Measurements from ENCODE around the gene CACNA2D2. TPM values are rescaled to one million over a fixed set of nuclear protein-coding genes. Genes with fewer than 3 reads are reported as not detected.

Gene CACNA2D2
- total RNA-seq, 1 experiment from 2014 or later = 0.59 TPM

DNA sequence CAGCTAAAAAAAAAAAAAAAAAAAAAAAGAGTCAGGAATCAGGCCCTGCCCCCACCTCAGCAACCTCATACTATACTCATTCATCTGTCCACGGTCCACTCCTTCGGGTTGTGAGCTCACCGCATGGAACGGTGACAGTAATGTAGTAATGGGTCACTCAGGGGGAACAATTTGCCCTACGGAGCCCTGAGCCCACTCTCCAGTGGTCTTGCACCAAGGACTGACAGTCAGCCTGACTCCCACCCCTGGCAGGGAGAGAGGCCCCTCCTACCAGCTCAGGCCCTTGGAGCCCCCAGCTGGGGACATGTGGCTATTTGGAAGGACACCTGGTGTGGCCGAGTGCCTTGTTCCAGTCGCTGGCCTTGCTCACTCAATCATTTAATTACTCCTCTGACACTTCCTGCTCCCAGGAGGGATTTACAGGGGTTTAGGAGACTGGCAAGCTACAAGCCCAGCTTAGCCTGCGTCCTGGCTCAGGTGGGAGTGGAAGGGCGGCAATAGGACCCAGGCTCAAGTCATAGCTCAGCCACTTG lies 19.9 kb upstream of the CACNA2D2 start:
- intact Hi-C loops (cut with micrococcal nuclease; ENCODE audit: unreplicated experiment) (no loop called here), in situ Hi-C loops (cut with HindIII; ENCODE audit: low pct_unique_long_range_greater_than_20kb, low sequenced_read_pairs) (no loop called here)
- no peak overlapping the region for H3K4me3 ChIP-seq (ENCODE audit: low read depth in 2 of 2, low read length in 2 of 2)
- ChIA-PET POLR2A (no interaction called here), CTCF (no interaction called here)
- no peak for DNase-seq (ENCODE audit: low read depth, low spot score)
- no peaks in the 10 kb centered on the region for H3K9me3 ChIP-seq (ENCODE audit: control insufficient read depth, insufficient read depth, low read depth, low read length)
- BruUV-seq (replicated peaks) = no TSS peak
- H3K27me3 ChIP-seq (ENCODE audit: control insufficient read depth, insufficient read depth, low read length) = no peaks in the 10 kb centered on the region
- ATAC-seq = no peak
- H3K27ac ChIP-seq (ENCODE audit: low read length) = no peak overlapping the region
- H3K4me1 ChIP-seq (ENCODE audit: control insufficient read depth, insufficient read depth, low read length) = no peaks in the 10 kb centered on the region
- TF ChIP-seq, protein P1, sequence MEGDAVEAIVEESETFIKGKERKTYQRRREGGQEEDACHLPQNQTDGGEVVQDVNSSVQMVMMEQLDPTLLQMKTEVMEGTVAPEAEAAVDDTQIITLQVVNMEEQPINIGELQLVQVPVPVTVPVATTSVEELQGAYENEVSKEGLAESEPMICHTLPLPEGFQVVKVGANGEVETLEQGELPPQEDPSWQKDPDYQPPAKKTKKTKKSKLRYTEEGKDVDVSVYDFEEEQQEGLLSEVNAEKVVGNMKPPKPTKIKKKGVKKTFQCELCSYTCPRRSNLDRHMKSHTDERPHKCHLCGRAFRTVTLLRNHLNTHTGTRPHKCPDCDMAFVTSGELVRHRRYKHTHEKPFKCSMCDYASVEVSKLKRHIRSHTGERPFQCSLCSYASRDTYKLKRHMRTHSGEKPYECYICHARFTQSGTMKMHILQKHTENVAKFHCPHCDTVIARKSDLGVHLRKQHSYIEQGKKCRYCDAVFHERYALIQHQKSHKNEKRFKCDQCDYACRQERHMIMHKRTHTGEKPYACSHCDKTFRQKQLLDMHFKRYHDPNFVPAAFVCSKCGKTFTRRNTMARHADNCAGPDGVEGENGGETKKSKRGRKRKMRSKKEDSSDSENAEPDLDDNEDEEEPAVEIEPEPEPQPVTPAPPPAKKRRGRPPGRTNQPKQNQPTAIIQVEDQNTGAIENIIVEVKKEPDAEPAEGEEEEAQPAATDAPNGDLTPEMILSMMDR (IDR thresholded peaks at IDR 0.05) = no peak
- TF ChIP-seq POLR2AphosphoS5 (IDR thresholded peaks at IDR 0.05; ENCODE audit: low read depth, low read length) (no peak), SIN3A (IDR thresholded peaks at IDR 0.05; ENCODE audit: borderline replicate concordance, insufficient read depth, low read depth, low read length) (no peak), TCF7L2 (IDR thresholded peaks at IDR 0.05; ENCODE audit: low read depth, low read length) (no peak)
- TF ChIP-seq, protein P2, sequence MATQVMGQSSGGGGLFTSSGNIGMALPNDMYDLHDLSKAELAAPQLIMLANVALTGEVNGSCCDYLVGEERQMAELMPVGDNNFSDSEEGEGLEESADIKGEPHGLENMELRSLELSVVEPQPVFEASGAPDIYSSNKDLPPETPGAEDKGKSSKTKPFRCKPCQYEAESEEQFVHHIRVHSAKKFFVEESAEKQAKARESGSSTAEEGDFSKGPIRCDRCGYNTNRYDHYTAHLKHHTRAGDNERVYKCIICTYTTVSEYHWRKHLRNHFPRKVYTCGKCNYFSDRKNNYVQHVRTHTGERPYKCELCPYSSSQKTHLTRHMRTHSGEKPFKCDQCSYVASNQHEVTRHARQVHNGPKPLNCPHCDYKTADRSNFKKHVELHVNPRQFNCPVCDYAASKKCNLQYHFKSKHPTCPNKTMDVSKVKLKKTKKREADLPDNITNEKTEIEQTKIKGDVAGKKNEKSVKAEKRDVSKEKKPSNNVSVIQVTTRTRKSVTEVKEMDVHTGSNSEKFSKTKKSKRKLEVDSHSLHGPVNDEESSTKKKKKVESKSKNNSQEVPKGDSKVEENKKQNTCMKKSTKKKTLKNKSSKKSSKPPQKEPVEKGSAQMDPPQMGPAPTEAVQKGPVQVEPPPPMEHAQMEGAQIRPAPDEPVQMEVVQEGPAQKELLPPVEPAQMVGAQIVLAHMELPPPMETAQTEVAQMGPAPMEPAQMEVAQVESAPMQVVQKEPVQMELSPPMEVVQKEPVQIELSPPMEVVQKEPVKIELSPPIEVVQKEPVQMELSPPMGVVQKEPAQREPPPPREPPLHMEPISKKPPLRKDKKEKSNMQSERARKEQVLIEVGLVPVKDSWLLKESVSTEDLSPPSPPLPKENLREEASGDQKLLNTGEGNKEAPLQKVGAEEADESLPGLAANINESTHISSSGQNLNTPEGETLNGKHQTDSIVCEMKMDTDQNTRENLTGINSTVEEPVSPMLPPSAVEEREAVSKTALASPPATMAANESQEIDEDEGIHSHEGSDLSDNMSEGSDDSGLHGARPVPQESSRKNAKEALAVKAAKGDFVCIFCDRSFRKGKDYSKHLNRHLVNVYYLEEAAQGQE (IDR thresholded peaks at IDR 0.05; ENCODE audit: insufficient read depth in 1 of 2, low read depth in 2 of 2, low read length in 1 of 2) = no peak
- H3K36me3 ChIP-seq (ENCODE audit: control insufficient read depth, insufficient read depth, low read length) = no peaks in the 10 kb centered on the region

DNA sequence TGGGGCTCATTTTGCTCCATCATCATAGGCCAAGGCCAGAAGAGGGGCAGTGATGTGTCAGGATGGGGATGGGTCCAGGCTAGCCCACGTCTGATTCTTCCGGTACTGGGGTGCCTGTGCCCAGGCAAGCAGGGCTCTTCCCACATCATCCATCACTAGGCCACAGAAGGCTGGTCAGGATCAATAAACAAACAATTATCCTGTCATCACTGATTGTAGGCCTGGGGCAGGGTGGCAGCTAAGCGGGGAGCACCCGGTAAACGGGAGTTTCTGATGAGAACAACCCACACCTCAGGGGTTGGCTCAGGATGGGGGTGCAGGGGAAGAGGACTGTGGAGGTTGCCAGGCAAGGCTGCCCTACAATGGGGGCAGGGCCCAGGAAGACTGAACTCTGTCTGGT lies 18.1 kb upstream of the CACNA2D2 start:
- DNase-seq (ENCODE audit: low read depth, low spot score) (no peak), ATAC-seq (no peak)
- BruUV-seq (replicated peaks) = no TSS peak
- no peak overlapping the region for H3K27ac ChIP-seq (ENCODE audit: low read length)
- CTCF ChIA-PET = interaction anchor here (0.6 to 0.7 kb wide), 2 partner anchors 8 to 178 kb away, joined by 5 to 10 read pairs; no protein-coding TSS in a partner anchor
- intact Hi-C loops (cut with micrococcal nuclease; ENCODE audit: unreplicated experiment) (no loop called here), in situ Hi-C loops (cut with HindIII; ENCODE audit: low pct_unique_long_range_greater_than_20kb, low sequenced_read_pairs) (no loop called here)
- no peaks in the 10 kb centered on the region for H3K36me3 ChIP-seq (ENCODE audit: control insufficient read depth, insufficient read depth, low read length)
- no peak overlapping the region for H3K4me3 ChIP-seq (ENCODE audit: low read depth in 2 of 2, low read length in 2 of 2)
- POLR2A ChIA-PET = no interaction called here
- H3K4me1 ChIP-seq (ENCODE audit: control insufficient read depth, insufficient read depth, low read length) = no peaks in the 10 kb centered on the region
- H3K27me3 ChIP-seq (ENCODE audit: control insufficient read depth, insufficient read depth, low read length) = no peaks in the 10 kb centered on the region
- TF ChIP-seq POLR2AphosphoS5 (IDR thresholded peaks at IDR 0.05; ENCODE audit: low read depth, low read length) (no peak), SIN3A (IDR thresholded peaks at IDR 0.05; ENCODE audit: borderline replicate concordance, insufficient read depth, low read depth, low read length) (no peak), TCF7L2 (IDR thresholded peaks at IDR 0.05; ENCODE audit: low read depth, low read length) (no peak)
- TF ChIP-seq, protein P1 (IDR thresholded peaks at IDR 0.05) = no peak
- TF ChIP-seq, protein P2 (IDR thresholded peaks at IDR 0.05; ENCODE audit: insufficient read depth in 1 of 2, low read depth in 2 of 2, low read length in 1 of 2) = no peak
- no peaks in the 10 kb centered on the region for H3K9me3 ChIP-seq (ENCODE audit: control insufficient read depth, insufficient read depth, low read depth, low read length)
